NCI-H510A (cell line): ENCODE results near the gene CD1E.
"Not testable (repeated sequence)": the region's sequence is repeated elsewhere in the genome, so short reads cannot be mapped to it uniquely, and the experiment has no call there.

Source experiments
- DNase-seq: peaks from one replicate; lab custom pipeline; 2025; lab: John Stamatoyannopoulos, UW

CD1E gene

GRCh38 chr1:158362941-158363340, 9.2 kb downstream of the CD1E start:
- DNase-seq: no peak

GRCh38 chr1:158366783-158367182, 13.1 kb downstream of the CD1E start:
- DNase-seq: no peak

- no peak for DNase-seq
Observed at GRCh38 chr1:158371188-158371953, 17.7 kb downstream of the CD1E start.

- DNase-seq: not testable (repeated sequence)
Observed at GRCh38 chr1:158374101-158374500, 20.4 kb downstream of the CD1E start.

- no peak for DNase-seq
Observed at GRCh38 chr1:158374860-158375259, 21.2 kb downstream of the CD1E start.

GRCh38 chr1:158390331-158390730, 36.6 kb downstream of the CD1E start:
- DNase-seq: no peak

- no peak for DNase-seq
Observed at GRCh38 chr1:158391099-158391498, 37.4 kb downstream of the CD1E start.

- no peak for DNase-seq
Observed at GRCh38 chr1:158393476-158393875, 39.8 kb downstream of the CD1E start.

GRCh38 chr1:158396646-158397045, 43.0 kb downstream of the CD1E start:
- DNase-seq: no peak

GRCh38 chr1:158398818-158399514, 45.3 kb downstream of the CD1E start, which contains the start of gene OR10T2:
OR10T2 (minus strand) TSS chr1:158399466; CDS start chr1:158399466, 0 bp downstream.
- no peak for DNase-seq

- peak; percentile 11 for DNase-seq
Observed at GRCh38 chr1:158400871-158401270, 47.2 kb downstream of the CD1E start.

GRCh38 chr1:158407092-158407491, 53.4 kb downstream of the CD1E start:
- DNase-seq: no peak
